Suprapubic skin (tissue), 3 donors: ENCODE data around the gene ACBD6.

ENCODE experiments used
- EP300 ChIP-seq: sonication (generic); formaldehyde crosslinking; IDR thresholded peaks from one replicate; pipeline ENCODE4 v1.6.1; 2017; ENCODE audit warnings: antibody characterized with exemption
- POLR2A ChIP-seq, 2 donors: fragments of 450-650 bp; IDR thresholded peaks; one replicate each; pipeline ENCODE4 v1.6.1; 2017; ENCODE audit warnings: antibody characterized with exemption in 2 of 2, mild to moderate bottlenecking in 2 of 2, moderate library complexity in 2 of 2
- TF ChIP-seq, protein P1 (sequence below), 2 donors: fragments of 200-600 bp in 1 of 2; fragments of 450-650 bp in 1 of 2; sonication (generic) in 1 of 2; IDR thresholded peaks; one replicate each; pipeline ENCODE4 v1.5.1; 2016 to 2019; ENCODE audit warnings: antibody characterized with exemption in 2 of 2, mild to moderate bottlenecking in 1 of 2, moderate library complexity in 1 of 2

DNA sequence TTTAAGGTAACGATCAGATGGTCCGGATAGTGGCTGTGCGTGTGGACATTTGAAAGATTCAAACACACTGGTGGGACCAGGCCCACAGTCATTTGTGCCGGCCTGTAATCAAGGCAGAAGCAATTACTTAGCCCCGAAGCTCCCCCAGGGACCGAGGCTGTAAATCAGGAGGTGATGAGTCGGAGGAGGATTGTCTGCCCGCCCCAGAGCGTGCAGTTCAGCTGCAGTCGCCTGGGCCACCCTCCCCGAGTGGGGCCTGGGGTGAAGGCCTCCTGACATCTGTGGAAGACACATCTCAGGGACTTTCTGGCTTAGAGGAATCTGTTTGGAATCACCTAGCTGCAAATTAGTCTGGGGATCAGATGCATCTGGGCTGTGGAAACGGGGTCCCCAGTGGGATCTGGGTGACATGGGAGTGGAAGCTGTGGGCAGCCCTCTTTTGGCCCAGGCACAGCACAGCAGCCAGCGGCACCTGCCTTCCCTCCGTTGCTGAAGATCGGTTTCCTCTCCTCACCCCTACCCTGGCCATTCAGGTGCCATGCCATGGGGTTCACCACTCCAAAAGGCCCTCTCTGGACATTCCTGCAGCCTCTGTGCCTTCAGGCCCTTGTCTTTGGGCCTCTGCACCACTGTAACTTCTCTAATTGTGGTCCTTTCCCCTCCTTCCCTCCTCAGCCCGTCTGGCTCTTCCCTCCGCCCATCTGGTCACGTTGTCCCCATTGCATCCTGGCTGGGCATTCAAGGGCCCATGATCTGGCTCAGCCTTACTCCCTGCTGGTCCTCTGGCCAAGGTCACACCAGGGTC, 246.6 kb downstream of the ACBD6 start:
- TF ChIP-seq, protein P1, sequence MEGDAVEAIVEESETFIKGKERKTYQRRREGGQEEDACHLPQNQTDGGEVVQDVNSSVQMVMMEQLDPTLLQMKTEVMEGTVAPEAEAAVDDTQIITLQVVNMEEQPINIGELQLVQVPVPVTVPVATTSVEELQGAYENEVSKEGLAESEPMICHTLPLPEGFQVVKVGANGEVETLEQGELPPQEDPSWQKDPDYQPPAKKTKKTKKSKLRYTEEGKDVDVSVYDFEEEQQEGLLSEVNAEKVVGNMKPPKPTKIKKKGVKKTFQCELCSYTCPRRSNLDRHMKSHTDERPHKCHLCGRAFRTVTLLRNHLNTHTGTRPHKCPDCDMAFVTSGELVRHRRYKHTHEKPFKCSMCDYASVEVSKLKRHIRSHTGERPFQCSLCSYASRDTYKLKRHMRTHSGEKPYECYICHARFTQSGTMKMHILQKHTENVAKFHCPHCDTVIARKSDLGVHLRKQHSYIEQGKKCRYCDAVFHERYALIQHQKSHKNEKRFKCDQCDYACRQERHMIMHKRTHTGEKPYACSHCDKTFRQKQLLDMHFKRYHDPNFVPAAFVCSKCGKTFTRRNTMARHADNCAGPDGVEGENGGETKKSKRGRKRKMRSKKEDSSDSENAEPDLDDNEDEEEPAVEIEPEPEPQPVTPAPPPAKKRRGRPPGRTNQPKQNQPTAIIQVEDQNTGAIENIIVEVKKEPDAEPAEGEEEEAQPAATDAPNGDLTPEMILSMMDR (IDR thresholded peaks at IDR 0.05) = no peak
- no peak for TF ChIP-seq POLR2A (IDR thresholded peaks at IDR 0.05)
- TF ChIP-seq EP300 = no peak
